Esophagus muscularis mucosa (tissue), 3 donors: ENCODE data around the gene SLC35F3.

Source experiments
- POLR2A ChIP-seq: fragments of 450-650 bp; IDR thresholded peaks from one replicate; pipeline ENCODE4 v1.6.1; 2017; ENCODE audit warnings: antibody characterized with exemption, moderate library complexity, mild to moderate bottlenecking, low read depth
- TF ChIP-seq, protein P1 (sequence below), 3 experiments: fragments of 200-600 bp in 2 of 3; fragments of 450-650 bp in 1 of 3; sonication (generic) in 2 of 3; IDR thresholded peaks; one replicate each; pipeline ENCODE4 v1.5.1; 2017 to 2019; ENCODE audit warnings: antibody characterized with exemption in 3 of 3, mild to moderate bottlenecking in 2 of 3, moderate library complexity in 1 of 3

DNA sequence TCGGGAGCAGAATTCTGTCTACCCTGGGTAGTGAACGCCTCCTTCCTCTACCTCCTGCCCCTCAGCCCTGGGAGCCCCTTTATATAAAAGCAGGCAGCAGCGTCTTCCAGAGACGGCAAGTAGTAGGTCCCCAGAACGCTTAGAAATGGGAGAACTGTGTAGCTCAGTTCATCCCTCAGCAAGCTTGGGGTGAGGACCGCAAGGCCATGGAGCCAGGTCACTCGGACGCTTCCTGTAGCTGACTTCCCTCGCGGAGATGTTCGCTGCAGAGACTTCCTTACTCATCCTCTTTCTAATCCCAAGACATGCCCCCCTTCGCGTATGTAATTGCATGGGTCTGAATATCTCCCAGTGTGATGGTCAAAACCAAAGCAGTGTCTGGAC is 327.4 kb downstream of the SLC35F3 start:
- no peak for TF ChIP-seq POLR2A
- TF ChIP-seq, protein P1, sequence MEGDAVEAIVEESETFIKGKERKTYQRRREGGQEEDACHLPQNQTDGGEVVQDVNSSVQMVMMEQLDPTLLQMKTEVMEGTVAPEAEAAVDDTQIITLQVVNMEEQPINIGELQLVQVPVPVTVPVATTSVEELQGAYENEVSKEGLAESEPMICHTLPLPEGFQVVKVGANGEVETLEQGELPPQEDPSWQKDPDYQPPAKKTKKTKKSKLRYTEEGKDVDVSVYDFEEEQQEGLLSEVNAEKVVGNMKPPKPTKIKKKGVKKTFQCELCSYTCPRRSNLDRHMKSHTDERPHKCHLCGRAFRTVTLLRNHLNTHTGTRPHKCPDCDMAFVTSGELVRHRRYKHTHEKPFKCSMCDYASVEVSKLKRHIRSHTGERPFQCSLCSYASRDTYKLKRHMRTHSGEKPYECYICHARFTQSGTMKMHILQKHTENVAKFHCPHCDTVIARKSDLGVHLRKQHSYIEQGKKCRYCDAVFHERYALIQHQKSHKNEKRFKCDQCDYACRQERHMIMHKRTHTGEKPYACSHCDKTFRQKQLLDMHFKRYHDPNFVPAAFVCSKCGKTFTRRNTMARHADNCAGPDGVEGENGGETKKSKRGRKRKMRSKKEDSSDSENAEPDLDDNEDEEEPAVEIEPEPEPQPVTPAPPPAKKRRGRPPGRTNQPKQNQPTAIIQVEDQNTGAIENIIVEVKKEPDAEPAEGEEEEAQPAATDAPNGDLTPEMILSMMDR (IDR thresholded peaks at IDR 0.05) = no peak
